CD1c-positive myeloid dendritic cell (primary cell): ENCODE measurements around the gene KSR1.

Experiments used
- DNase-seq: peaks from one replicate; pipeline ENCODE4 v3.0.0-alpha.2; 2016; ENCODE audit errors: extremely low spot score

The KSR1 gene

GRCh38 chr17:27569884-27570577 is 113.8 kb downstream of the KSR1 start:
- DNase-seq: no peak

GRCh38 chr17:27570578-27570914 is 114.3 kb downstream of the KSR1 start:
- DNase-seq: no peak

GRCh38 chr17:27571563-27572352 is 115.5 kb downstream of the KSR1 start:
- no peak for DNase-seq

- no peak for DNase-seq
Measured at GRCh38 chr17:27572665-27573064, 116.4 kb downstream of the KSR1 start.

- DNase-seq: no peak
Measured at GRCh38 chr17:27573548-27573947, 117.3 kb downstream of the KSR1 start.

GRCh38 chr17:27573971-27574525 is 117.8 kb downstream of the KSR1 start:
- DNase-seq: no peak

- no peak for DNase-seq
Measured at GRCh38 chr17:27575096-27575911, 119.1 kb downstream of the KSR1 start.

GRCh38 chr17:27575912-27576252 is 119.6 kb downstream of the KSR1 start:
- no peak for DNase-seq

GRCh38 chr17:27576477-27577083 is 120.3 kb downstream of the KSR1 start:
- no peak for DNase-seq

GRCh38 chr17:27577121-27577761 is 121.0 kb downstream of the KSR1 start:
- no peak for DNase-seq

- DNase-seq: no peak
Measured at GRCh38 chr17:27577884-27578717, 121.9 kb downstream of the KSR1 start.

- no peak for DNase-seq
Measured at GRCh38 chr17:27578718-27579085, 122.5 kb downstream of the KSR1 start.

- no peak for DNase-seq
Measured at GRCh38 chr17:27579304-27579703, 123.1 kb downstream of the KSR1 start.

- no peak for DNase-seq
Measured at GRCh38 chr17:27579897-27580321, 123.7 kb downstream of the KSR1 start.

- DNase-seq: no peak
Measured at GRCh38 chr17:27581016-27581415, 124.8 kb downstream of the KSR1 start.

GRCh38 chr17:27582696-27583095 is 126.4 kb downstream of the KSR1 start:
- DNase-seq: no peak

GRCh38 chr17:27585153-27585681 is 129.0 kb downstream of the KSR1 start:
- no peak for DNase-seq

- DNase-seq: no peak
Measured at GRCh38 chr17:27585792-27586191, 129.5 kb downstream of the KSR1 start.

- no peak for DNase-seq
Measured at GRCh38 chr17:27586203-27586721, 130.0 kb downstream of the KSR1 start.

- no peak for DNase-seq
Measured at GRCh38 chr17:27588354-27588753, 132.1 kb downstream of the KSR1 start.
